KBM-7 (cell line): ENCODE measurements around the gene TMEM80.
"Not testable (repeated sequence)": the region's sequence is repeated elsewhere in the genome, so short reads cannot be mapped to it uniquely, and the experiment has no call there.

Experiments used
- DNase-seq: peaks from one replicate; pipeline ENCODE4 v3.0.0-alpha.2; 2015
- in situ Hi-C: fragments of 300-500 bp; cut with MboI; formaldehyde crosslinking; loops from 2 replicates; pipeline ENCODE4 v1.14.3; 2020; ENCODE audit warnings: low sequenced_read_pairs, low pct_unique_long_range_greater_than_20kb, mixed read lengths

TMEM80 gene

GRCh38 chr11:674406-674805 lies 21.2 kb upstream of the TMEM80 start:
- no peak for DNase-seq
- in situ Hi-C loops: no loop called here

GRCh38 chr11:678297-678696 lies 17.3 kb upstream of the TMEM80 start:
- in situ Hi-C loops: no loop called here
- DNase-seq: no peak

DNA sequence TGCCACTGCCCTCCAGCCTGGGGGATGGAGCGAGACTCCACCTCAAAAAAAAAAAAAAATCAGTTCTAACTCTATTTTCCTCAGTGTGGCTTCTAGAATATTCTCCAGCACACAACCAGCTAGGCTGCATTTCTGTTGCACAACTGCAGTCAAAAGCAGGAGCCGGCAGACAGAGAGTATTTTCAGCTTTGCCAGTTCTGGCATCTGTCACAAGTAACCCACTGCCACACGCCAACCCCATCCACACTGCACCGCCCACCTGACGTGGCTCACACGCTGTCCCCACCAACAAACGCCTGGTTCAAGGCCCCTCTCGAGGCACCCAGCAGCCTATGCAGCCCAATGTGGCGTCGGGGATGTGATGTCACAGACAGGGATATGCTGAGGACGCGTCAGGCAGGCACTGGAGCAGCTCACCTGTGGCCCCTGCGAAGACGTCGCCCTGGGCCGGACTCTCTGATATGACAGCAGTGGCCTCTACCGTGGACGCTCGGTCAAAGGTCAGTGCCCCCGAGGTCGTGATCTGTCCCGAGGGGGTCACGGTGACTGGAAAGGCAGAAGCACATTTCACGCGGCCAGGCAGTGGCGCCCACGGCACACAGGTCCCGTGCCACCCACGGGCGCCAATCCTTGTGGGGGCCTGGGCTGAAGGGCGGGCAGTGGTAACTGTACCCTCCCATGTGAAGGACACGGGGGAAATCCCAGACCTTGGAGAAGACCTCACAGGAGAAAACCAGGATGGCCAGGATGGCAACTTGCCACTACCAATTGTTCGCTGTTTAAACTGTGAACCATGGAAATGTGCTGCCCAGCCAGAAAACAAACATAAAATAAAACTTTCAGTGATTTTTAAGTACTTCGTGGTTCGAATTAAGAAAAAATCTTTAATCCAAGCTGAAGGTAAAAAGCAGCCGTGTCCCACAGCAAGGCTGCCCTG lies 16.1 kb upstream of the TMEM80 start:
- DNase-seq: no peak
- in situ Hi-C loops: no loop called here

DNA sequence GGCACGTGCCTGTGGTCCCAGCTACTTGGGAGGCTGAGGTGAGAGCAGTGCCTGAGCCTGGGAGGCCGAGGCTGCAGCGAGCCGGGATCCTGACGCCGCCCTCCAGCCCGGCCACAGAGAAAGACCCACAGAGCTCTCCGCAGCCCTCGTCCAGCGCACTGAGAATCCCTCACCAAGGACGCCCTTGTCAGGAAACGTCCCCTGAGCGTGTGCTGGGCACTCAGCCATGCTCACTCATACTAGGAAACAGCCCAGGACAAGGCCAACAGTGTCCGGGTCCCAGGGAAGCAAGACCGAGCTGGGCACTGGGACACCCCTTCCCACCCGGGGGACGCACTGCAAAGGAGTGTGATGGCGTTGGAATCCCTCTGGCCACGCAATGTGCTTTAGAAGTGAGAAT lies 15.1 kb upstream of the TMEM80 start:
- in situ Hi-C loops: no loop called here
- no peak for DNase-seq

GRCh38 chr11:680970-681369 lies 14.6 kb upstream of the TMEM80 start:
- in situ Hi-C loops: no loop called here
- no peak for DNase-seq

GRCh38 chr11:686451-687243 lies 9.0 kb upstream of the TMEM80 start:
- in situ Hi-C loops: no loop called here

DNA sequence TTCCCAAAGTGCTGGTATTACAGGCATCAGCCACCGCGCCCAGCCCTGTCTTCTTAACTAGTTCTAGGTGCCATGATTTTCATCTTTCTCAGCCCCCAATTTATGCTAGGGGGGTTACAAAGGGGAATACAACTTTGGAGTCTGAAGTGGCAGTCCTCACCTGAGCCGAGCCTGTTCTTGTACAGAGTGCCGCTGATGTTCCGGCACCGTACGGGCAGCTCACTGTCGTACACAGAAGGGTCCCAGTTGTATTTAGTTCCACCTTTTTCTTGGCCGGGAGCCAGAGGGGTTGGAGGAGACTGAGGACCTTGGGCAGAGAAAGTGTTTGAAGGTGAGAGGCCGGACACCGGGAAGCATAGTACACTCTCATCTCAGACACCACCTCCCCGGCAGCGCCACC lies 7.9 kb upstream of the TMEM80 start:
- in situ Hi-C loops: no loop called here
- DNase-seq: no peak

More at GRCh38 chr11:686451-687243, 9.0 kb upstream of the TMEM80 start:
- no peak for DNase-seq

- in situ Hi-C loops: no loop called here
- no peak for DNase-seq
These were observed 6.9 kb upstream of the TMEM80 start for GRCh38 chr11:688681-689080.

DNA sequence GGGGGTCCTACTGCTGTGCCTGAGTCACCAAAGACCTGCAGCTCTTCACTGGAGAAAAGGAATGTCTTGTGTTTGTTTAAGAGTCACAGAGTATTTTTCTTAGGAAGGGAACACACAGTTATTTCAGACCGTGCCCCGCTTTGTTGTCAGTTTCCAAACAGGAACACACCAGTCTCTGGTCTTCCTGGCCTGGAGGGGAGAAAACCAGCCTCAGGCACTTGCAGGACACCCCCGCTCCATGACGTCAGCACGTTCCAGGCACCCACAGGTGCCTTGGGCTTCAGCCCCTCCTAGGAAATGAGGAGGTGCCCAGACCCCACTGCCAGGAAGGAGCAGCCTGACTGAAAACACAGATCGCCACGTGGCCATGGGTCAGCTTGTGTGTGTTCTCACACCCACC lies 6.0 kb upstream of the TMEM80 start:
- no peak for DNase-seq
- in situ Hi-C loops: loop anchor here (10.0 kb wide), 1 partner anchor 65 kb away; no protein-coding TSS in a partner anchor

DNA sequence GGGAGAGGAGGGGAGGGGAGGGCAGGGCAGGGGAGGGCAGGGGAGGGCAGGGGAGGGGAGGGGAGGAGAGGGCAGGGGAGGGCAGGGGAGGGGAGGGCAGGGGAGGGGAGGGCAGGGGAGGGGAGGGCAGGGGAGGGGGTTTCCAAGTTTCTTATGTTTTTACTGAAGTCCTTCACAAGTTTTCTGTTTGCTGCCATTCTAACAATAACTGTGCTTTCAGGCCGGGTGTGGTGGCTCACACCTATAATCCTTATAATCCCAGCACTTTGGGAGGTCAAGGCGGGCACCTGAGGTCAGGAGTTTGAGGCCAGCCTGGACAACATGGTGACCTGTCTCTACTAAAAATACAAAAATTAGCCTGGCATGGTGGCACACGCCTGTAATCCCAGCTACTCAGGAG lies 5.4 kb upstream of the TMEM80 start:
- not testable (repeated sequence) for DNase-seq
- in situ Hi-C loops: loop anchor here (10.0 kb wide), 1 partner anchor 65 kb away; no protein-coding TSS in a partner anchor

DNA sequence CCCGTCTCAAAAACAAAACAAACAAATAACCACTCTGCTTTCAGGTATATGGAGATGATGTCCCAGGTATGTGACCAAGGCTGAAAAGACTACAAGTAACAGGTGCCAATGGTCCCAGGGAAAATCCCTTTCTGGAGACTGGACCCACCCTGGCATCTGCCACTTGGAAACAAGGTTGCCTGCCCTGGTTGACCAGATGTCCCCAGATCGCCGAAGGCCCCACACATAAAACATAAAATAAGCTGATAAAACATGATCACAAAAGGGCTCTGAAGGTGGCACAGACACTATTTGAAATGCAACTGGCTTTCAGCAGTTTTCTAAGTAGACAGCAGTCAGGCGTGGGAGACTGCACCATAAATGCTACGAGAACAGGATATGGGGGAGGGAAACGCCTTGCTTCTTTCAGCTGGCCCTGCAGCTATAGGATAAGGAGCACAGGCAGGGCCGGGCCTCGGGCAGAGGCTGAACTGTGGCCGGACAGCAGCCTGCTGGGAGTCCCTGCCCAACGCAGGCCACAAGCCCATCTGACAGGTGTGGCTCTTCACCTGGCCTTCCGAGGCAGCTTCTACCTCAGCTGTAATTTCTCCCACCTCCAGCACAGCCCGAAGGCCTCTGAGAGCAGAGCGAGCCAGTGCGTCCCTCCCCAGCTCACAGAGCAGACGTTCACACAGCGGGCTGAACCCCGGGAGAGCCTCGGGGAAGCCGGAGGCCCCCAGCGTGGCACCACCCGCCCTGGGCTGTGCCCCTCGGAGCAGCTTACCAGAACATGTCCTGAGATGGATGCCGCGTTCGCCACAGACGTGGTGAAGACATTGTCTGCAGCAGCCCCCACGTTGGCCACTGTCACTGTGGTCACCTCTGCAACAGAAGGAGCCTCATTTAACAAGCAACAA lies 4.6 kb upstream of the TMEM80 start:
- DNase-seq: peak; percentile 43
- in situ Hi-C loops: loop anchor here (10.0 kb wide), 1 partner anchor 64 kb away; no protein-coding TSS in a partner anchor

DNA sequence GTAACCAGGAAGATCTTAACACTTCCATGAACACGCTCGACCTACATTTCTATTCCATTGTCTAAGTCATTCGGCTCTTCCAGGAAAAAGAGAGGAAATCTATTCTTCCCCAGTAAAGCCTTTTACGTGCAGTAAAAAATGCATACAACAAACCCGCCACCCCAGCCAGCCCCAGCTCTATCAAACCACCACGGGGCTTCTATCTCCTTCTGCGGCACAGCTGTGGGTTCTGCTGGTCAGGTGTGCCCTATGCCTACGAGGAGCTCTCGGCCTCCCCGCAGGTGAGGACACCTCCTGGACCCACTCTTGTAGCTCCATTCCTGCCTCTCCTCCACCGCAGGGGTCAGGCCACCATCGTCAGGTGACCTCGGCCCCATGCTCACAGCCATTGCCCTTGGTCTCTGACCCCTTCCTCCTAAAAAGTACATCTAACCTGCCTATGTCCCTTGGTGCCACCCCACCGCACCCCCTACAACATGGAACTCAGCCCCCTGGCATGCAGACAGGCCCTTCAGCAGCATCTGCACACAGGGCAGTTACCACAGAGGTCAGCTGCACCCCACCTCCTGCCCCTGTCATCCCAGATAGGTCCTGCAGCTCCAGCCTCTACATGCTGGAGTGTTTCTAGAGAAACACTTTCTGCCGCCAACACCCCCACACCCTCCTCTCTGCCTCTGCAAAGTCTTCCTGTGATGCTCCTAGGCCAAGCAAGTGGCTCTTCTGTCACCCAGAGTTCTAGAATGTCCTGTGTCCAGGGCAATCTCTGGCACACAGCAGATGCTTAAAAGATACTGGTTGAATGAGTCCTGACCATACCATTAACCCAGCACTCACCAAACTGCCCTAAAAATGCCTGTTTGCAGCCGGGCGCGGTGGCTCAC lies 3.7 kb upstream of the TMEM80 start:
- in situ Hi-C loops: loop anchor here (10.0 kb wide), 1 partner anchor 63 kb away; no protein-coding TSS in a partner anchor
- DNase-seq: no peak

DNA sequence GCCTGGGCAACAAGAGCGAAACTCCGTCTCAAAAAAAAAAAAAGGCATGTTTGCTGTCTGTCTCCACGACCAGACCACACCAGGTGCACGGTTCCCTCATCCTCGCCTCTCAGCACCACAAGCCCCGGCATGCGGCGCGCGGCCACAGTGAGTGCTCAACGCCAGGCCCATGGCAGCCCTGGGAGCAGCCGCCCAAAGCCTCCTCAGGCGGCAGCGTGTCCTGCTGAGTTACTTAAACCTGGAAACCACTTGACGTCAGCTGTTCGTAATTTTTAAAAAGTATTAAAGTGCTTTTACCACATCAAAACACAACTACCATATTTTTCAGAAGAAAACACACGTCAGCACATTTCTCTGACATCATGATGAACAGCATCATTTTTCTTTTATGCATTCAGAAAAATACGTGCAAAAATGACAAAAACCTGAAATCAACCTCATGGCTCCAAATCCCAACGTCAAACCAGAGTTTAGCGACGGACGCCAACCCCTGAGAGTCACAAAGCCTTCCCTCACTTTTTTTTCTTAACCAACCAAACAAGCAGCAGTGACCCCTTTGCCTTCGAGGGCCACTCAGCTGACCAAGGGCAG lies 2.7 kb upstream of the TMEM80 start:
- no peak for DNase-seq
- in situ Hi-C loops: loop anchor here (10.0 kb wide), 1 partner anchor 62 kb away; no protein-coding TSS in a partner anchor

GRCh38 chr11:693415-693831 lies 2.2 kb upstream of the TMEM80 start:
- in situ Hi-C loops: loop anchor here (10.0 kb wide), 1 partner anchor 61 kb away; no protein-coding TSS in a partner anchor
- DNase-seq: peak; percentile 41

DNA sequence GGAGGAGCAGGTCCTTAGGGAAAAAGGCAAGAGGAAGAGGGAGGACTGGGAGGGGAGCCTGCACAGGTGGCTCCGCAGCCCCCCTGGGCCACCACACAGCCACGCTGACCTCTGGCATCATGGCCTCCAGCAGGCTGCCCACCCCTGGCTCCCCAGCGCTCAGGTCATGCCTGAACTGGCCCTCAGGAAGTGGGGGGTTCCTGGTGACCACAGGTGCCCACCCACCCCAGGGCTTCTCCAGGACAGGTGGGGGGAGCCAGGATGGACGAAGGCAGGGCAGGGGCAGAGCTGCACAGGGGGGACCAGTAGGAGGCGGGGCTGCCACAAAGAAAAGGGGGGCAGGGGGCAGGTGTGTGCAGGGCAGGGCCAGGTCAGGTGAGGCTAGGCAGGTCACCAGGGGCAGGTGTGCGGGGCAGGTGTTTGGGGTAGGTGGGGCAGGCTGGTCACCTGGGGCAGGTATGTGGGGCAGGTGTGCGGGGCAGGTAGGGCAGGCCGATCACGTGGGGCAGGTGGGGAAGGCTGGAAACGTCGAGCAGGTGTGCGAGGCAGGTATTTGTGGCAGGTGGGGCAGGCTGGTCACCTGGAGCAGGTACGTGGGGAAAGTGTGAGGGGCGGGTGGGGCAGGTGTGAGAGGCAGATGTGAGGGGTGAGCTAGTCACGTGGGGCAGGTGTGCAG lies 1.6 kb upstream of the TMEM80 start:
- in situ Hi-C loops: loop anchor here (10.0 kb wide), 1 partner anchor 61 kb away; no protein-coding TSS in a partner anchor
- no peak for DNase-seq

GRCh38 chr11:694563-695287 lies 891 bp upstream of the TMEM80 start, which contains the start of gene DEAF1:
TSS of gene DEAF1 (minus strand) at chr11:695222. CDS start at chr11:695047, 175 bp downstream.
- in situ Hi-C loops: loop anchor here (10.0 kb wide), 1 partner anchor 60 kb away; no protein-coding TSS in a partner anchor
- peak; percentile 98 for DNase-seq
